Adrenal gland (tissue), 12 donors: Measurements from ENCODE around the gene GRIFIN. TPM values are rescaled to one million over a fixed set of nuclear protein-coding genes. Genes with fewer than 3 reads are reported as not detected.

Experiments
- DNase-seq, 7 donors: peaks; one replicate each; pipeline ENCODE4 v3.0.0-alpha.2; 2019 to 2020
- H3K27ac ChIP-seq, 5 donors: fragments of 200-600 bp; sonication (generic) in 4 of 5; 1 replicate in 3 of 5; 2 replicates in 2 of 5; pipeline versions ENCODE4 v1.5.1 to v1.8.0; 2016 to 2020; ENCODE audit warnings: mild to moderate bottlenecking in 1 of 5
- H3K27me3 ChIP-seq: fragments of 200-600 bp; 2 replicates; pipeline ENCODE4 v1.8.0; 2021
- H3K36me3 ChIP-seq, 2 donors: fragments of 200-600 bp; replicated peaks in 1 of 2; 1 replicate in 1 of 2; 2 replicates in 1 of 2; pipeline versions ENCODE4 v1.5.1 to v1.8.0; 2018 to 2022
- H3K4me1 ChIP-seq, 2 donors: fragments of 200-600 bp; replicated peaks in 1 of 2; 1 replicate in 1 of 2; 2 replicates in 1 of 2; pipeline versions ENCODE4 v1.5.1 to v1.8.0; 2018 to 2021
- H3K4me3 ChIP-seq, 4 donors: fragments of 200-600 bp; sonication (generic) in 3 of 4; one replicate each; pipeline ENCODE4 v1.5.1; 2016 to 2018
- H3K9me3 ChIP-seq, 3 donors: fragments of 200-600 bp; sonication (generic) in 1 of 3; replicated peaks in 1 of 3; 1 replicate in 2 of 3; 2 replicates in 1 of 3; pipeline versions ENCODE4 v1.5.1 to v1.8.0; 2016 to 2021
- CTCF ChIP-seq, 6 experiments: fragments of 450-650 bp in 4 of 6; fragments of 200-600 bp in 2 of 6; sonication (generic) in 1 of 6; IDR thresholded peaks; 1 replicate in 5 of 6; 2 replicates in 1 of 6; pipeline versions ENCODE4 v1.5.1 to v1.8.0; 2016 to 2021; ENCODE audit warnings: antibody characterized with exemption in 6 of 6, mild to moderate bottlenecking in 2 of 6, moderate library complexity in 1 of 6
- POLR2A ChIP-seq, 2 donors: fragments of 450-650 bp; IDR thresholded peaks; one replicate each; pipeline ENCODE4 v1.6.1; 2017; ENCODE audit warnings: antibody characterized with exemption in 2 of 2, mild to moderate bottlenecking in 2 of 2, moderate library complexity in 1 of 2
- WGBS, 4 donors: extraction: QIAGEN DNeasy Blood & Tissue Kit in 2 of 4; methylation state at CpG; one replicate each; pipeline versions ENCODE4 v1.1.5 to v1.1.7; 2013 to 2017; 5-methylcytosine and 5-hydroxymethylcytosine counted together
- intact Hi-C, 2 donors: fragments of 100-400 bp; cut with DNase I; formaldehyde crosslinking; loops; one replicate each; pipeline versions ENCODE4 v1.14.1 to v1.15.0; 2022 to 2023
- polyA plus RNA-seq, 3 donors: library from polyadenylated mRNA; stranded (reverse); fragments of 200-250 nt in 2 of 3; fragments of 350-450 nt in 1 of 3; fragmentation: Illumina TruSeq in 1 of 3; extraction: RNeasy Lipid Tissue Mini Kit (QIAGEN cat#74804) in 1 of 3; gene quantifications; one replicate each; pipeline ENCODE4 v1.2.3, GENCODE V29; 2013 to 2014
- total RNA-seq, 9 donors: library from RNA; depleted of rRNA in 4 of 9; stranded (reverse); fragments of >200 nt in 4 of 9; fragments of 120-200 nt in 1 of 9; fragmentation: NEBNext Ultra II Directional in 1 of 9; extraction: Animal tissue kit (Norgen Biotek cat#: 25700) in 1 of 9; gene quantifications; one replicate each; pipeline versions ENCODE4 v1.1.0 to v1.2.4, GENCODE V29; 2013 to 2023
- donor health status: healthy with polysubstance abuse.
- donor health status: Bipolar disorder and iron deficiency.
- donor health status: DM: yes; HTN: yes; CAD: no.
- donor health status: DM: no; HTN: no; CAD: no.
- donor health status: DM: no; HTN: no; CAD: no.
- donor health status: DM: yes; HTN: yes; CAD: no.

The GRIFIN gene
- total and polyA plus RNA-seq, 12 donors, result not detected

GRCh38 chr7:2502647-2502966, 26.4 kb upstream of the GRIFIN start:
- no peak for TF ChIP-seq POLR2A (IDR thresholded peaks at IDR 0.05)
- TF ChIP-seq CTCF (IDR thresholded peaks at IDR 0.05), result no peak
- Histone ChIP-seq H3K4me3 (no peak overlapping the region), H3K27me3 (no peaks in the 10 kb centered on the region), H3K27ac (no peak overlapping the region), H3K36me3 (no peaks in the 10 kb centered on the region), H3K9me3 (no peaks in the 10 kb centered on the region), H3K4me1 (no peaks in the 10 kb centered on the region)
- DNase-seq, result no peak
- intact Hi-C loops, result no loop called here
- 58 to 78% (median 59%) methylated on average over 4 to 13 of the region's 13 CpGs for WGBS, 4 donors

DNA sequence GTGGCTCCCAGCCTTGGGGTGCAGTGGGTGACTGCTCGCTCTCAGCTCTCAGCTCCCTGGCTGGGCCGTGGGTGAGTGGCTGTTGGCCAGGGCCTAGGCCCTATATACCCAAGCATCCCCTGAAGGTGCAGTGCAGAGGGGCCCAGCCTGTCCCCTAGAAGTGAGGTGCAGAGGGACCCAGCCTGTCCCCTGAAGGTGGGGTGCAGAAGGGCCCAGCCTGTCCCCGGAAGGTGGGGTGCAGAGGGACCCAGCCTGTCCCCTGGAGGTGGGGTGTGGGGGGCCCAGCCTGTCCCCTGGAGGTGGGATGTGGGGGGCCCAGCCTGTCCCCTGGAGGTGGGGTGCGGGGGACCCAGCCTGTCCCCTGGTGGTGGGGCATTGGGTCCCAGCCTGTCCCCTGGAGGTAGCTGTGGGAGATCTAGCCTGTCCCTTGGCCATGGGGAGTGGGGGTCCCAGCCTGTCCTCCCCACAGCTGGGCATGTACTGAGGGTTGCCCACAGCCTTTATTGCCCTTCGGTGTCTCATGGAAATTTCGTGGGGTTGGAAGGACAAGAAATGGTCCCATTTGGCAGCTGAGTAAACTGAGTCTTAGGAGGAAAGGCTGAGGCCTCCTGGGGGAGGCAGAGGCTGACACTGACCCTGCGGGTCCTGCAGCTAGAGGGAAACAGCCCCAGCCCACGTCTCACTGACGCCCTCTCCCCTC, 25.9 kb upstream of the GRIFIN start:
- no peak overlapping the region for H3K4me3 ChIP-seq
- WGBS, 4 donors, result 75 to 88% (median 79%) methylated on average over 6 to 9 of the region's 9 CpGs; no CpG with 5 or more reads in 1 of the 4 donors

DNA sequence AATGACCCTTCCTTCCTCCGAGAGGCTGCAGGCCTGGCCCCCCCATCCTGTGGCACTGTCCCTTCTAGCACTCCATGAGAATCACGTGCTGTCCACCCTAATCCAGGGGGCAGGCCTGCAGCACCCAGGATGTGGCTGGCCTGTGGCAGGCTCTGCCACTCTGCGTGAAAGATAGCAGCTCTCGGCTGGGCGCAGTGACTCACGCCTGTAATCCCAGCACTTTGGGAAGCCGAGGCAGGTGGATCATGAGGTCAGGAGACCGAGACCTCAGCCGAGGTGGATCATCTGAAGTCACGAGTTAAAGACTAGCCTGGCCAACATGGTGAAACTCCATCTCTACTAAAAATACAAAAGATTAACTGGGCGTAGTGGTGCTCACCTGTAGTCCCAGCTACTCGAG, 24.5 kb upstream of the GRIFIN start:
- no peaks in the 10 kb centered on the region for H3K27me3 ChIP-seq
- H3K36me3 ChIP-seq, result no peaks in the 10 kb centered on the region
- 89 to 95% (median 91%) methylated on average over 6 to 12 of the region's 12 CpGs for WGBS, 4 donors

More for the DNA sequence above, 25.9 kb upstream of the GRIFIN start:
- H3K9me3 ChIP-seq, result no peaks in the 10 kb centered on the region
- H3K27ac ChIP-seq, result no peak overlapping the region
- DNase-seq, result no peak
- TF ChIP-seq CTCF (IDR thresholded peaks at IDR 0.05) (no peak), POLR2A (IDR thresholded peaks at IDR 0.05) (no peak)
- no peaks in the 10 kb centered on the region for H3K36me3 ChIP-seq
- intact Hi-C loops, result no loop called here
- H3K27me3 ChIP-seq, result no peaks in the 10 kb centered on the region
- no peaks in the 10 kb centered on the region for H3K4me1 ChIP-seq

More for the DNA sequence above, 24.5 kb upstream of the GRIFIN start:
- DNase-seq, result no peak
- Histone ChIP-seq H3K27ac (no peak overlapping the region), H3K4me1 (no peaks in the 10 kb centered on the region), H3K4me3 (no peak overlapping the region), H3K9me3 (no peaks in the 10 kb centered on the region)
- no peak for TF ChIP-seq CTCF (IDR thresholded peaks at IDR 0.05)
- TF ChIP-seq POLR2A (IDR thresholded peaks at IDR 0.05), result no peak
- intact Hi-C loops, result no loop called here
